GM21360 (cell line): Measurements from ENCODE around the gene DNAJB4.
"Not testable (repeated sequence)": the region's sequence is repeated elsewhere in the genome, so short reads cannot be mapped to it uniquely, and the experiment has no call there.

Experiments used
- ATAC-seq: cut with Tn5 transposase; IDR thresholded peaks from one replicate; pipeline ENCODE4 v1.9.1; 2021; ENCODE audit warnings: mild to moderate bottlenecking, moderate library complexity; ENCODE audit not compliant: unreplicated experiment

The DNAJB4 gene

GRCh38 chr1:78004719-78005447 is at the start of gene DNAJB4:
Gene DNAJB4 (plus strand): TSS chr1:78004939. CDS start chr1:78005111, 172 bp downstream.
- peak; percentile 97 for ATAC-seq

GRCh38 chr1:77955709-77956108 is 49.0 kb upstream of the DNAJB4 start:
- ATAC-seq: no peak

- no peak for ATAC-seq
Measured at GRCh38 chr1:77956464-77956863, 48.3 kb upstream of the DNAJB4 start.

GRCh38 chr1:77958391-77958790 is 46.3 kb upstream of the DNAJB4 start:
- no peak for ATAC-seq

GRCh38 chr1:77958850-77959249 is 45.9 kb upstream of the DNAJB4 start:
- ATAC-seq: no peak

- ATAC-seq: no peak
Measured at GRCh38 chr1:77961392-77961791, 43.3 kb upstream of the DNAJB4 start.

- ATAC-seq: no peak
Measured at GRCh38 chr1:77966291-77966690, 38.4 kb upstream of the DNAJB4 start.

GRCh38 chr1:77970192-77970591 is 34.5 kb upstream of the DNAJB4 start:
- ATAC-seq: no peak

- ATAC-seq: no peak
Measured at GRCh38 chr1:77972080-77972479, 32.7 kb upstream of the DNAJB4 start.

GRCh38 chr1:77975386-77975785 is 29.4 kb upstream of the DNAJB4 start:
- no peak for ATAC-seq

- no peak for ATAC-seq
Measured at GRCh38 chr1:77975907-77976306, 28.8 kb upstream of the DNAJB4 start.

- no peak for ATAC-seq
Measured at GRCh38 chr1:77976433-77977076, 28.2 kb upstream of the DNAJB4 start.

- ATAC-seq: no peak
Measured at GRCh38 chr1:77977989-77978292, 26.8 kb upstream of the DNAJB4 start.

- peak; percentile 69 for ATAC-seq
Measured at GRCh38 chr1:77978293-77978968, 26.3 kb upstream of the DNAJB4 start.

GRCh38 chr1:77978969-77979876 is 25.5 kb upstream of the DNAJB4 start, which contains the start of gene FUBP1:
Gene FUBP1 (minus strand): TSS chr1:77979072. CDS start chr1:77979004, 68 bp downstream.
- peak; percentile 77 for ATAC-seq

GRCh38 chr1:77983352-77983996 is 21.3 kb upstream of the DNAJB4 start:
- not testable (repeated sequence) for ATAC-seq

GRCh38 chr1:77983997-77984355 is 20.8 kb upstream of the DNAJB4 start:
- no peak for ATAC-seq

GRCh38 chr1:77984629-77985028 is 20.1 kb upstream of the DNAJB4 start:
- no peak for ATAC-seq

- ATAC-seq: no peak
Measured at GRCh38 chr1:77986810-77987209, 17.9 kb upstream of the DNAJB4 start.

GRCh38 chr1:77987919-77988318 is 16.8 kb upstream of the DNAJB4 start:
- ATAC-seq: no peak

GRCh38 chr1:77989744-77990143 is 15.0 kb upstream of the DNAJB4 start:
- no peak for ATAC-seq
